Gastroesophageal sphincter (tissue), 3 donors: ENCODE data around the gene NUP93.

Experiments
- EP300 ChIP-seq: sonication (generic); formaldehyde crosslinking; IDR thresholded peaks from one replicate; pipeline ENCODE4 v1.6.1; 2017; ENCODE audit warnings: antibody characterized with exemption, mild to moderate bottlenecking
- POLR2A ChIP-seq, 2 donors: fragments of 450-650 bp; IDR thresholded peaks; one replicate each; pipeline ENCODE4 v1.6.1; 2017; ENCODE audit warnings: antibody characterized with exemption in 2 of 2, mild to moderate bottlenecking in 2 of 2, moderate library complexity in 1 of 2
- POLR2AphosphoS5 ChIP-seq: sonication (generic); formaldehyde crosslinking; IDR thresholded peaks from one replicate; pipeline ENCODE4 v1.6.1; 2017; ENCODE audit warnings: antibody characterized with exemption
- TF ChIP-seq, protein P1 (sequence below), 4 experiments: fragments of 200-600 bp in 2 of 4; fragments of 450-650 bp in 2 of 4; sonication (generic) in 1 of 4; IDR thresholded peaks; one replicate each; pipeline ENCODE4 v1.5.1; 2017 to 2019; ENCODE audit warnings: antibody characterized with exemption in 4 of 4, mild to moderate bottlenecking in 2 of 4, moderate library complexity in 2 of 4

DNA sequence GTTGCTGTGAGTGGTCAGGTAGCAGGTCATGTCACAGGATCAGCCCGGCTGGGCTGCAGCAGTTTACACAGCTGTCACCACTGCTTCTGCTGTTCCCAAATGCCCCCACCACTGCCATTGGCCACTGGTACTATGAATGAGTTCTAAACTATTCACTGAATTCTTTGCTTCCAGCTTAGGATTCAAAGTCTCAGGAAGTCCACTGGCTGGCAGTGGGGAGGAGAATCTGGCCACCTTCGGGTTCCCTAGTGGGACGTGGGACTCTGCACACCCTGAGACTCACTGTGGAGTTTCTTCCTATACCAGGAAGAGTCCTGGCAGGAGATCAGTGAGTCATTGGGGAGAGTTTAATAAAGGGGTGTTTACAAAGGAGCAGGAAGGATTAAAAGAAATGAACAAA is 40.8 kb upstream of the NUP93 start:
- TF ChIP-seq POLR2A (IDR thresholded peaks at IDR 0.05) (no peak), POLR2AphosphoS5 (no peak), EP300 (no peak)
- TF ChIP-seq, protein P1, sequence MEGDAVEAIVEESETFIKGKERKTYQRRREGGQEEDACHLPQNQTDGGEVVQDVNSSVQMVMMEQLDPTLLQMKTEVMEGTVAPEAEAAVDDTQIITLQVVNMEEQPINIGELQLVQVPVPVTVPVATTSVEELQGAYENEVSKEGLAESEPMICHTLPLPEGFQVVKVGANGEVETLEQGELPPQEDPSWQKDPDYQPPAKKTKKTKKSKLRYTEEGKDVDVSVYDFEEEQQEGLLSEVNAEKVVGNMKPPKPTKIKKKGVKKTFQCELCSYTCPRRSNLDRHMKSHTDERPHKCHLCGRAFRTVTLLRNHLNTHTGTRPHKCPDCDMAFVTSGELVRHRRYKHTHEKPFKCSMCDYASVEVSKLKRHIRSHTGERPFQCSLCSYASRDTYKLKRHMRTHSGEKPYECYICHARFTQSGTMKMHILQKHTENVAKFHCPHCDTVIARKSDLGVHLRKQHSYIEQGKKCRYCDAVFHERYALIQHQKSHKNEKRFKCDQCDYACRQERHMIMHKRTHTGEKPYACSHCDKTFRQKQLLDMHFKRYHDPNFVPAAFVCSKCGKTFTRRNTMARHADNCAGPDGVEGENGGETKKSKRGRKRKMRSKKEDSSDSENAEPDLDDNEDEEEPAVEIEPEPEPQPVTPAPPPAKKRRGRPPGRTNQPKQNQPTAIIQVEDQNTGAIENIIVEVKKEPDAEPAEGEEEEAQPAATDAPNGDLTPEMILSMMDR (IDR thresholded peaks at IDR 0.05), result no peak
